VCaP (cell line): ENCODE measurements around the gene HK3.

Source experiments
- H3K27ac ChIP-seq: fragments of 450-650 bp; 2 replicates; pipeline ENCODE4 v1.5.1; 2017
- CTCF ChIP-seq: fragments of 450-650 bp; conservative IDR thresholded peaks from 2 replicates; pipeline ENCODE4 v1.5.1; 2017; ENCODE audit warnings: mild to moderate bottlenecking, moderate library complexity

Gene HK3

GRCh38 chr5:176844706-176845391, 54.3 kb downstream of the HK3 start:
- no peak for TF ChIP-seq CTCF
- peak overlapping the region; percentile 12; the same call in 1 of the 2 replicates for H3K27ac ChIP-seq

GRCh38 chr5:176844281-176844680, 54.9 kb downstream of the HK3 start:
- TF ChIP-seq CTCF: no peak
- no peak overlapping the region for H3K27ac ChIP-seq

GRCh38 chr5:176843673-176844072, 55.5 kb downstream of the HK3 start:
- no peak for TF ChIP-seq CTCF
- H3K27ac ChIP-seq: no peak overlapping the region

- TF ChIP-seq CTCF: no peak
- H3K27ac ChIP-seq: no peak overlapping the region; the same call in 1 of the 2 replicates
These were observed 61.4 kb downstream of the HK3 start for GRCh38 chr5:176837707-176838115.

- TF ChIP-seq CTCF: no peak
- H3K27ac ChIP-seq: peak overlapping the region; percentile 10; the same call in 1 of the 2 replicates
These were observed 62.1 kb downstream of the HK3 start for GRCh38 chr5:176836811-176837706.

GRCh38 chr5:176835918-176836317, 63.2 kb downstream of the HK3 start:
- H3K27ac ChIP-seq: peak overlapping the region; percentile 10; the same call in 1 of the 2 replicates
- TF ChIP-seq CTCF: no peak

- no peak for TF ChIP-seq CTCF
- H3K27ac ChIP-seq: no peak overlapping the region
These were observed 65.9 kb downstream of the HK3 start for GRCh38 chr5:176833286-176833685.
